ENCODE results near the gene PHF2. TPM values are rescaled to one million over a fixed set of nuclear protein-coding genes. Genes with fewer than 3 reads are reported as not detected.

The PHF2 gene
- total RNA-seq, 2 donors from 2014 or later: 22.7 to 23.4 TPM

GRCh38 chr9:93686127-93686879, 109.9 kb downstream of the PHF2 start:
- Histone ChIP-seq H3K9ac (ENCODE audit: low read depth in 2 of 2, low read length in 2 of 2) (no peak overlapping the region), H3K27ac (no peak overlapping the region), H3K9me3 (no peaks in the 10 kb centered on the region), H3K36me3 (no peaks in the 10 kb centered on the region), H3K4me1 (no peaks in the 10 kb centered on the region), H3K27me3 (no peaks in the 10 kb centered on the region), H3K4me3 (no peak overlapping the region)
- TF ChIP-seq CTCF (IDR thresholded peaks at IDR 0.05): no peak
- intact Hi-C loops (cut with DNase I): loop anchor here (10.0 kb wide), 1 partner anchor 528 kb away; no protein-coding TSS in a partner anchor
- no peak for DNase-seq

DNA sequence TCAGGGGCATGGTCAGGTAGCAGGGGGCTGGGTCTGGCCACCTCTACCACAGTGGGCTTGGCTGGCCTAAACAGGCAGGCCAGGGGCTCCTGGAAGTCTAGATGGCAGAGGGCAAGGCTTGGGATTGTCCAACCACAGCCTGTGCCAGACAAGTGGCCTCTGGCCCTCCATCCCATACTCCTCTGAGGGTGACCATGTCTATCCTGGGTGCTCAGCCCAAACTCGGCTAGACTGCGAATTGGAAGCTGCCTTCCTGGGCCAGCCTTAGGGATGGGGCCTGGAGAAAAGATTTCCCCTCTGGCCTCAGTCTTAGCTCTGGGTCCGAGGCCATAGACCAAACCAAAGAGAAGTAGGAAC, 110.5 kb downstream of the PHF2 start:
- no peak for DNase-seq
- Histone ChIP-seq H3K9me3 (no peaks in the 10 kb centered on the region), H3K4me3 (no peak overlapping the region), H3K9ac (ENCODE audit: low read depth in 2 of 2, low read length in 2 of 2) (no peak overlapping the region), H3K4me1 (no peaks in the 10 kb centered on the region), H3K27ac (no peak overlapping the region), H3K36me3 (no peaks in the 10 kb centered on the region), H3K27me3 (no peaks in the 10 kb centered on the region)
- intact Hi-C loops (cut with DNase I): loop anchor here (10.0 kb wide), 1 partner anchor 528 kb away; no protein-coding TSS in a partner anchor
- no peak for TF ChIP-seq CTCF (IDR thresholded peaks at IDR 0.05)

DNA sequence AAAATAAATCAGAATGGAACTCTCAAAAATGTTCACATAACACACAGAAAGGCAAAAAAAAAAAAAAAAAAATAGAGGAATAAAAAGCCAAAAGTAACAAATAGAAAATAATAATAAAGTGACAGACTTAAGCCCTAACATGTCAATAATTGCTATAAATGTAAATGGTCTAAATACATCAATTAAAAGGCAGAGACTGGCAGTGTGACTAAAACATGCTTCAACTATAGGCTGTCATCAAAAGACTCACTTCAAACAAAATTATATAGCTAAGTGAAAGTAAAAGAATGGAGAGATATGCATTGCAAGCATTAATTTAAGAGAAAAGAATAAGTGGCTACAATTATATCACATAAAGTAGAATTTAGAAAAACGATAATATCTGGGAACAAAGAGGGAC, 114.2 kb downstream of the PHF2 start:
- no peaks in the 10 kb centered on the region for H3K27me3 ChIP-seq
- intact Hi-C loops (cut with DNase I): no loop called here
- DNase-seq: no peak
- no peak for TF ChIP-seq CTCF (IDR thresholded peaks at IDR 0.05)
- no peaks in the 10 kb centered on the region for H3K36me3 ChIP-seq
- H3K4me3 ChIP-seq: no peak overlapping the region
- H3K4me1 ChIP-seq: no peaks in the 10 kb centered on the region
- no peak overlapping the region for H3K9ac ChIP-seq (ENCODE audit: low read depth in 2 of 2, low read length in 2 of 2)
- H3K27ac ChIP-seq: no peak overlapping the region
- H3K9me3 ChIP-seq: no peaks in the 10 kb centered on the region

GRCh38 chr9:93693129-93693528, 116.7 kb downstream of the PHF2 start:
- no peak overlapping the region for H3K9ac ChIP-seq (ENCODE audit: low read depth in 2 of 2, low read length in 2 of 2)
- H3K36me3 ChIP-seq: no peaks in the 10 kb centered on the region
- no peaks in the 10 kb centered on the region for H3K4me1 ChIP-seq
- no peak overlapping the region for H3K27ac ChIP-seq
- H3K9me3 ChIP-seq: no peaks in the 10 kb centered on the region
- TF ChIP-seq CTCF (IDR thresholded peaks at IDR 0.05): no peak
- H3K27me3 ChIP-seq: no peaks in the 10 kb centered on the region
- no peak overlapping the region for H3K4me3 ChIP-seq
- no peak for DNase-seq
- intact Hi-C loops (cut with DNase I): no loop called here

- Histone ChIP-seq H3K4me1 (no peaks in the 10 kb centered on the region), H3K36me3 (no peaks in the 10 kb centered on the region), H3K9ac (ENCODE audit: low read depth in 2 of 2, low read length in 2 of 2) (no peak overlapping the region), H3K9me3 (no peaks in the 10 kb centered on the region), H3K27me3 (no peaks in the 10 kb centered on the region), H3K4me3 (no peak overlapping the region), H3K27ac (no peak overlapping the region)
- no peak for TF ChIP-seq CTCF (IDR thresholded peaks at IDR 0.05)
- no peak for DNase-seq
- intact Hi-C loops (cut with DNase I): no loop called here
These were observed 121.2 kb downstream of the PHF2 start for GRCh38 chr9:93697352-93698139.

Measured in colonic mucosa (tissue), 4 donors.